GM12872 (cell line): Measurements from ENCODE around the gene RELL1.

Source experiments
- TF ChIP-seq, protein P1 (sequence below): IDR thresholded peaks from 3 replicates; pipeline ENCODE4 v1.5.1; 2011; ENCODE audit warnings: low read depth, mild to moderate bottlenecking, low read length, moderate library complexity; ENCODE audit not compliant: insufficient read depth

RELL1 gene

DNA sequence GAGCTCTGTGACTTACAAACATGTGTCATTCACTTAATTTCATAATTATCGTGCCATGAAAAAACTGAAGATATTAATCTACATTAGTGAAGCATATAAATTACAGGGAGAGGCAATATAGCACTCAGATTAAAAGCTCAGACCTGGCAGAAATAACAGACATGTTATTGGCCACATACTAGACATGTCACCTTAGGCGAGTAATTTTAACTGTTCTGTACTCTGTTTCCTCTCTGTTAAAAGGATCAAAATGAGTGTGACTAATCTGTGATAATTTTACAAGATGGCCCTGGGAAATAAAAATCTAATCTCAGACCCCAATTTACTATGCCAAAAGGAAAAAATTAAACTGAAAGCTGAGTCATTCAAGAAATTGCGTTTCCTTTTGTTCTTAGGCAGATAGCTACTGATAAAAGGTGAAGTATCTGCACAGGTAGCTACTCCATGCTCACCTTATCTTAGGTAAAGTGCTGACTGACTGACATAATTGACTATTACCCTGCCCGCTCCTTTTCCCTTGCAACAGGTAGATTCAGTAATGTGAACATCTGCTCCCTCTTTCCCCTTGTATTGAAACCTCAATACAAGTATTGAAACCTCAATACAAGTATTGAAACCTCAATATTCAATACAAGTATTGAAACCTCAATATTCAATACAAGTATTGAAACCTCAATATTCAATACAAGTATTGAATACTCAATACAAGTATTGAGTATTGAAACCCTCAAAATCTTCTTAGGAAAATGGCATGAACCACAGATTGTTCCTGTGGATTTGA lies 33.2 kb downstream of the RELL1 start:
- TF ChIP-seq, protein P1, sequence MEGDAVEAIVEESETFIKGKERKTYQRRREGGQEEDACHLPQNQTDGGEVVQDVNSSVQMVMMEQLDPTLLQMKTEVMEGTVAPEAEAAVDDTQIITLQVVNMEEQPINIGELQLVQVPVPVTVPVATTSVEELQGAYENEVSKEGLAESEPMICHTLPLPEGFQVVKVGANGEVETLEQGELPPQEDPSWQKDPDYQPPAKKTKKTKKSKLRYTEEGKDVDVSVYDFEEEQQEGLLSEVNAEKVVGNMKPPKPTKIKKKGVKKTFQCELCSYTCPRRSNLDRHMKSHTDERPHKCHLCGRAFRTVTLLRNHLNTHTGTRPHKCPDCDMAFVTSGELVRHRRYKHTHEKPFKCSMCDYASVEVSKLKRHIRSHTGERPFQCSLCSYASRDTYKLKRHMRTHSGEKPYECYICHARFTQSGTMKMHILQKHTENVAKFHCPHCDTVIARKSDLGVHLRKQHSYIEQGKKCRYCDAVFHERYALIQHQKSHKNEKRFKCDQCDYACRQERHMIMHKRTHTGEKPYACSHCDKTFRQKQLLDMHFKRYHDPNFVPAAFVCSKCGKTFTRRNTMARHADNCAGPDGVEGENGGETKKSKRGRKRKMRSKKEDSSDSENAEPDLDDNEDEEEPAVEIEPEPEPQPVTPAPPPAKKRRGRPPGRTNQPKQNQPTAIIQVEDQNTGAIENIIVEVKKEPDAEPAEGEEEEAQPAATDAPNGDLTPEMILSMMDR, result no peak

DNA sequence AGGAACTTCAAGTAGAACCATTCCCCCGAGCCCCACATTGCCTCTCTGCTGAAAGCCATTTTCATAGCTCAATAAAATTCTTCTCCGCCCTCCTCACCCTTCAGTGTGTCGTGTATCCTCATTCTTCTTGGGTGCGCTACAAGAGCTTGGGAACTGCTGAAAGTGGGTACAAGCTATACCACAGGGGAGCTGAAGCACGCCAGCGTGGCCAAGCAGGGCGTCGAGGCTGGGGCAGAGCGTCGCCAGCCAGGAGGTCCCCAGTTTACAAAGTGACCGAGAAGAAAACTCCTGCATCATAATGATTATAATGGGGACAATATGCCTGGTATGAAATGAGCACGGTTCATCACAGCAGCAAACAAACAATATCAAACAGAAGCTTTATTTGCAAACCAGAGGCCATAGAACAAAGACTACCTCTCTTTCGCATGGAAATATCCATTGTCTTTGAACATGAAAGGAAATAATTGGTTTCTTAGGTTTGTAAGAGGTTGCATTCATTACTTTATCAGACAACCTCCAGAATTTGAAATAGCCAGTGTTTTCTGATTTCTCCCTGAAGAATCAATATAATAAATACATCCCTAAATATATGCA lies 34.3 kb downstream of the RELL1 start:
- TF ChIP-seq, protein P1, result no peak

DNA sequence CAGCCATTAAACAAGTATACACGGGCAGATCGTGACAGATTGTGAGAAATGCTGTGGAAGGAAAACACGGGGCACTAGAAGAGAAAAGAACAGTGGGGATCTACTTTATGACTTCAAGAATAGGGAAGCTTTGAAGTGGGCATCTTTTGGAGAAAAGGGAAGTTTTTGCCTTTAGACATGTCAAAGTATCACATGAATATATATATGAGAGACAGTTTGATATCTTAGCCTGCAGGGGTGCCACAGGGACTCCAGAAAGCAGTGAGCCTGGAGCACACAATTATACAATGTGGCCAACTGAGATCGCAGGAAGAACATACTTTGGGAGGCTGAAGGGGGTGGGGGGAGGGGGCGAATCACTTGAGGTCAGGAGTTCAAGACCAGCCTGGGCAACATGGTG lies 35.7 kb downstream of the RELL1 start:
- TF ChIP-seq, protein P1, result no peak

DNA sequence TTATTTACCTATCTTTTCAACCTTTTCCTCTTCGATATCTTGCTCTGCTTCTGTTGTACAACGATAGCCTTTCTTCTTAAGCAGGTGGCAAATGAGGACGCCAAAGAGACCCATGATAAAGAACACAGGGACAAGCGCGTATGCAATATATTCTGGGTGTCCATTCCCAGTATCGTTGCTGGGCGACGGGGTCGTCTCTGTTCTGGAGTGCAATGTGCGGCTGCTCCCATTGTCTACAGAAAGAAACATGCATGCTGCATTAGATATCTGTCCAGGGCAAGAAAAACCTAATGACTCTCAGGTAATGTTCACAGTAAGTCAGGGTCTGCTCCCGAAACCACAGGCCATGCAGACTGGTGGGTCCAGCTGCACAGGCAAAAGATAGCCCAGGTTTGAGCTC lies 36.9 kb downstream of the RELL1 start:
- TF ChIP-seq, protein P1, result no peak

DNA sequence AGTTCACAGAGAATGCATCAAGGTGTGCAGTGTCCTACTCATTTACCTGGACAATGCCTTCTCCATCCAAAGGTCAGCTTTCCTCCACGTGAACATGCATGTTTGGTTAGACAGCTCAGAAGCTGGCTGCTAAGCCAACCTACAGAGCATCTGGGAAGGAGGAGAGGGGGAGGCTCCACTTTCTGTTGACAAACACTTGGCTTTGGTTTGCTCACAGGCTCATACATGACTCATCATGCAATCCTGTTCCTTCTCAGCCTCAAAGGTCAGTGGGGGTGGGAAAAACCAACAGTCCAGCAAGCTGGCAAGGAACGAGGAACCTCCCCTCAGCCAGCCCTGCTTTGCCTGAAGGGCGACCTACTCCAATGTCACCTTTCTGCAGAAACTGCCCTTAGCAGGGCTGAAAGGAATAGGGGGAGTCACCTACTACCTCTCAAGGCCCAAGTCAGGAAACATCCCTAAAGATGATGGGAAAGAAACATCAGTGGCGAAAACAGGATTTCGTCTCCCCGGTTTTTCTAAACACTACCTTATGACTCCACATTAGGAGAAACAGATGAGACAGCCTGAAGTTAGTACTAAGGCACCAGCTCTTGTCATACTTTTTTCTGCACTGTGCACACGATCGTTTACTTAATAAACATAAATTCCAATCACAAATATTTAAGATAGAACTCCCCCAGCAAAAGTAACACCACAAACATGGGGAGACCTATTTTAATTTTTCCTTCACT lies 37.9 kb downstream of the RELL1 start:
- TF ChIP-seq, protein P1, result no peak

DNA sequence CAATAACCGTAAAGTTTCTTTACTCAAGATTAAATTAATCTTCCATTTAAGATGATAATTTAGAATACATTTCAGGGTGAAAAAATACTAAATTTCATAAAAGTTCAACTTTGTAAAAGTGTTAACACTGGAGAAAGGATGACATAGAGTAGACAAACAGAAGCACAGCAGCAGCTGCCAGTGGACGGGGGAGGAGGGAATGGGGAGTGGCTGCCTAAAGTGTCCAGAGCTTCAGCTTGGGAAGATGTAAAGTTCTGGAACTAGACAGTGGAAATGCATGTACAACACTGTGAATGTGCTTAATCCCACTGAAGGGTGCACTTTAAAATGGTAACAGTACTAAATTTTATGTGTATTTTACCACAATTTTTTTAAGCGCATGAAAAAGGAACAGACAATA lies 39.9 kb downstream of the RELL1 start:
- TF ChIP-seq, protein P1, result no peak

DNA sequence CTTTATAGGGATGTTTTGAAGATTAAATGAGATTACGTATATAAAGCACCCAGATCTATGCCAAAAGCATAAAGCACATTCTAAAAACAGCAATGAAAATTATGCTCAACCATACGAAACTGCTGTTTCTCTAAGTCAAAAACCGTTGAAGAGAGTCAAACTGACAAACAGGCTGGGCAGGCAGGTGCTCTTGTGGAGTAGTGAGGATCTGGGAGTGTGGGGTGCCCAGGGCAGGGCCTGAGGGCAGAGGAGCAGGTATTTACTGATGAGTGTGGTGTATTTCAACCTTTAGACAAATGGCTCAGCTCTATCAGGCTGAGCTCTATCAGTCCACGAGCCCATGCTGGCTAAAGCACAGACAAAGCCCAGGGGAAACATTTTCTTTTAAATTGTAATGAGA lies 40.4 kb downstream of the RELL1 start:
- TF ChIP-seq, protein P1, result no peak
